A673 (cell line): ENCODE measurements around the gene DLG2. TPM values are rescaled to one million over a fixed set of nuclear protein-coding genes. Genes with fewer than 3 reads are reported as not detected.

ENCODE experiments used
- BruUV-seq: library from RNA; stranded (reverse); fragments of 400-500 nt; replicated peaks from 2 replicates; lab custom pipeline; 2021; lab: Mats Ljungman, UMichigan
- CTCF ChIA-PET: fragments of 300-600 bp; sonication (Branson Sonifier 250); formaldehyde crosslinking; loops from one replicate; lab custom pipeline; 2022; ENCODE audit warnings: antibody characterized with exemption; lab: Charles Lee
- POLR2A ChIA-PET: fragments of 300-600 bp; sonication (Branson Sonifier 250); formaldehyde crosslinking; loops from one replicate; lab custom pipeline; 2022; ENCODE audit warnings: antibody characterized with exemption; ENCODE audit not compliant: low non-redundant PET; lab: Charles Lee
- DNase-seq: peaks from one replicate; pipeline ENCODE4 v3.0.0-alpha.2; 2015; ENCODE audit warnings: low spot score
- H3K27ac ChIP-seq: fragments of 200-600 bp; sonication (generic); 2 replicates; pipeline ENCODE4 v1.5.1; 2016; ENCODE audit warnings: mixed run types, low read depth, mild to moderate bottlenecking, mixed read lengths, antibody characterized with exemption, low read length; ENCODE audit not compliant: poor library complexity, severe bottlenecking
- H3K27me3 ChIP-seq: fragments of 200-600 bp; sonication (generic); replicated peaks from 2 replicates; pipeline ENCODE4 v1.6.1; 2017; ENCODE audit warnings: mixed run types, low read depth, mild to moderate bottlenecking, mixed read lengths, antibody characterized with exemption, low read length; ENCODE audit not compliant: insufficient read depth, poor library complexity
- H3K36me3 ChIP-seq: fragments of 200-600 bp; sonication (generic); 2 replicates; pipeline ENCODE4 v1.6.1; 2016; ENCODE audit warnings: mixed run types, mild to moderate bottlenecking, mixed read lengths, antibody characterized with exemption, low read length; ENCODE audit not compliant: insufficient read depth, poor library complexity, severe bottlenecking
- H3K4me1 ChIP-seq: fragments of 200-600 bp; sonication (generic); 2 replicates; pipeline ENCODE4 v1.6.1; 2017; ENCODE audit warnings: mixed run types, mild to moderate bottlenecking, mixed read lengths, antibody characterized with exemption, low read length; ENCODE audit not compliant: insufficient read depth, poor library complexity, severe bottlenecking
- H3K4me3 ChIP-seq: fragments of 200-600 bp; sonication (generic); 2 replicates; pipeline ENCODE4 v1.5.1; 2016; ENCODE audit warnings: low read depth, mixed run types, mild to moderate bottlenecking, mixed read lengths, low read length; ENCODE audit not compliant: poor library complexity, severe bottlenecking
- H3K9me3 ChIP-seq: fragments of 200-600 bp; sonication (generic); 2 replicates; pipeline ENCODE4 v1.6.1; 2016; ENCODE audit warnings: mixed run types, low read depth, mild to moderate bottlenecking, mixed read lengths, antibody characterized with exemption, low read length; ENCODE audit not compliant: poor library complexity, severe bottlenecking
- CTCF ChIP-seq: fragments of 300-800, 200-600 bp; sonication (generic); conservative IDR thresholded peaks from 2 replicates; pipeline ENCODE4 v1.5.1; 2017; ENCODE audit warnings: low read depth, mild to moderate bottlenecking, antibody characterized with exemption, low read length, moderate library complexity, mixed read lengths
- EZH2 ChIP-seq: fragments of 200-600 bp; sonication (generic); IDR thresholded peaks from 2 replicates; pipeline ENCODE4 v1.6.1; 2017; ENCODE audit warnings: borderline replicate concordance, low read depth, mild to moderate bottlenecking, mixed read lengths, antibody characterized with exemption, low read length; ENCODE audit not compliant: poor library complexity, severe bottlenecking
- intact Hi-C: fragments of 100-400 bp; cut with micrococcal nuclease; formaldehyde crosslinking; loops from one replicate; pipeline ENCODE4 v1.10.0; 2022; ENCODE audit not compliant: unreplicated experiment
- total RNA-seq: library from RNA; stranded (reverse); gene quantifications from 2 replicates; pipeline ENCODE4 v1.2.3, GENCODE V29; 2021

Gene DLG2
- total RNA-seq, 1 experiment from 2014 or later = 277 TPM

- BruUV-seq = no TSS peak
- Histone ChIP-seq H3K4me1 (no peaks in the 10 kb centered on the region), H3K9me3 (no peaks in the 10 kb centered on the region), H3K27ac (no peak overlapping the region), H3K4me3 (no peak overlapping the region), H3K36me3 (no peaks in the 10 kb centered on the region), H3K27me3 (no peaks in the 10 kb centered on the region)
- POLR2A ChIA-PET = no interaction called here
- intact Hi-C loops = no loop called here
- TF ChIP-seq CTCF = no peak
- TF ChIP-seq EZH2 = no peak
- DNase-seq = peak; percentile 79
- CTCF ChIA-PET = no interaction called here
Observed at GRCh38 chr11:84673753-84674152, 953.4 kb downstream of the DLG2 start.

GRCh38 chr11:84671325-84671999, 955.7 kb downstream of the DLG2 start:
- intact Hi-C loops = no loop called here
- Histone ChIP-seq H3K9me3 (no peaks in the 10 kb centered on the region), H3K36me3 (no peaks in the 10 kb centered on the region), H3K27me3 (no peaks in the 10 kb centered on the region), H3K27ac (no peak overlapping the region), H3K4me3 (no peak overlapping the region), H3K4me1 (no peaks in the 10 kb centered on the region)
- no TSS peak for BruUV-seq
- ChIA-PET CTCF (no interaction called here), POLR2A (no interaction called here)
- no peak for DNase-seq
- TF ChIP-seq EZH2 = no peak
- no peak for TF ChIP-seq CTCF

- H3K9me3 ChIP-seq = no peaks in the 10 kb centered on the region
- no TSS peak for BruUV-seq
- no peak for DNase-seq
- no peaks in the 10 kb centered on the region for H3K27me3 ChIP-seq
- intact Hi-C loops = no loop called here
- H3K4me3 ChIP-seq = no peak overlapping the region
- CTCF ChIA-PET = no interaction called here
- no peak overlapping the region for H3K27ac ChIP-seq
- no peaks in the 10 kb centered on the region for H3K36me3 ChIP-seq
- POLR2A ChIA-PET = no interaction called here
- TF ChIP-seq EZH2 (no peak), CTCF (no peak)
- no peaks in the 10 kb centered on the region for H3K4me1 ChIP-seq
Observed at GRCh38 chr11:84663731-84664130, 963.4 kb downstream of the DLG2 start.
